ENCODE data around the gene MEIKIN. TPM values are rescaled to one million over a fixed set of nuclear protein-coding genes. Genes with fewer than 3 reads are reported as not detected.

Gene MEIKIN, protein sequence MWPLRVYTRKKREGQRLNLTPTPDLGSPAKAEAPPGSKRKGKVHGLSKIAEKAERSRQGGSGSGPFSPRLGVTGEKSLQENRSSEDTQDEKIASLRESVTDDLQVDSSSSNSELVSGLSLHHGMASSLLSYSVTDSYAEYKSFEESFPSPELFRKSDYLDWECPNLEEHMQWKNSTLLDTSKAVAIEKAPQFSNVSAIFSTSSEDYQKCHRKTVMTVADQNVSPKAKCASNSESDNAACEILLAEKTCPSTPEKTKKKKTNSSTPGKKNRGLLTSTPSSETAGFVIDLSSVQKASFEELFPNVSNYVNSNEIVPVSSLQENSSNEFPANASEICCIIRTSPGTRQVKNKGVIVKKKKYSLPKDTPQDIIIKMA
- total RNA-seq (under 1 TPM in 1 of 2 experiments, not detected in 1; 0.53 TPM), polyA plus RNA-seq (0.69 TPM)

DNA sequence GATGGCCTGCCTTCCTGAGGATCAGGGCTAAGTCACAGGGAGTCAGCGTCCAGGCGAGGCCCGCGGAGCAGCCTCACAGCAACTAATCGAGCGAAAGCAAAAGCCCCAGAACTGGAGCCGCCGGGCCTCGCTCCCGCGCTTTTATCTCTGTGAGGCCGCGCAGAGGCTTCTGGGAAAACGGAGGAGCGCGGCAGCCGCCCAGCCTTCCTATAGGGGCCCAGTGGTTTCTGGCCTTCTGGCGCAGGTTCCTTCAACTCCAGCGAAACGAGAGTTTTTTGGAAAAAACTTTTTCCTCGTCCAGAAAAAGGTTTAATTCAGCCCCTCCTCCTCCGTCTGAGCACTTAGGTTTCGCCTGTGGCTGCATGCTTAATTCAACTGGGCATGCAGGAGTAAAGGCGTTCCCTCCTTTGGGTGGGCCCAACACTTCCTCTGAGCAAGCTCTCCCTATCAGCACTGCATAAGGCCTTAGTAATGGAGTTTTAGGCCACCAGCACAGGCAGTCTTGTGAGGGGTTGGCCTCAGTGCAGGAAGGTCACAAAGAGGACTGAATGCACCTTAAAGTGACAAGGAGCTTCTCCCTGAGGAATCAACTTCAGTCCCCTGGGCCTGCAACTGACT is at the start of gene MEIKIN:
TSS of gene MEIKIN (minus strand) at position 113 of the 618 bp plus-strand sequence. CDS start 158 bp downstream, outside the sequence.
- Mint-ChIP-seq H3K4me1 (no peaks in the 10 kb centered on the region), H3K4me3 (peak within 1 kb of the TSS in 1 of 7 donors; percentile 18)
- CTCF ChIA-PET = interaction anchor here (0.6 kb wide), 1 partner anchor 936 kb away, joined by 3 read pairs; no protein-coding TSS in a partner anchor

DNA sequence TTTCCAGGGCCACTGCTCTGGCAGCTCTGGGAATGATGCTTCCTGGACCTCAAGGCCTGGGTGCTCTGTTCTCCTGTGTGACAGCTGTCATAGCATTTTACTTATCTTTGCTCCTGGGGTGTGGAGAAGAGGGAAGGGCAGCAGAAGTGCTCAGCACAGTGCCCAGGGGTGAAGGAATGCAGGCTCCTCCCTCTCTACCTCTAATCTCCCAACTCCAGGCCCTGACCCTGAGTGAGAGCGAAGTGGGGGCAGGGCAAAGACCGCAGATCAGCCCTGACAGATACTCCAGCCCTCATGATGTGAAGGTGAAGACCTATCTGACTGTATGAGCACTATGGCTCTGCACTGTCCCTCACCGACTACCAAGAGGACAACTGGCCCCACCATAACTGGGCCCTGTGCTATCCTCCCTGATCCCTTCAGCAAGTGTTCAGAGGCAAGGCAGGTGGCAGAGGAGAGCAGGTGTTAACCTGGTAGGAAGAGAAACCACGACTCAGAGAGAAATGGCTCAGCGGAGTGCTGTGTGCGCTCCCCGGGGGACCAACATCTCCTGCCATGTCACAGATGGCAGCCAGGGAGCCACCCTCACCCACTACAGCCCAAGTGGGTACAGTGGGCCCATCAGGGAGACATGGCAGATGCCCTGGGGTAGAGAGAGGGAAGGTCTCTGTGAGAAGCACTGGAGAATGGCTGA is 49.2 kb upstream of the MEIKIN start:
- H3K27me3 ChIP-seq (ENCODE audit: insufficient read depth, low read length, poor library complexity, severe bottlenecking) = no peaks in the 10 kb centered on the region
- H3K36me3 ChIP-seq (ENCODE audit: insufficient read depth, low read length) = no peaks in the 10 kb centered on the region
- no peak overlapping the region for H3K27ac ChIP-seq (ENCODE audit: low read depth, low read length)
- no peak for DNase-seq
- Mint-ChIP-seq H3K4me1 (peaks cover 17 to 34% (median 30%) of the 10 kb centered on the region in 3 donors), H3K9me3 (no peaks in the 10 kb centered on the region), H3K27me3 (no peaks in the 10 kb centered on the region), H3K36me3 (peaks cover 0 to 2% (median 0%) of the 10 kb centered on the region in 3 donors), H3K27ac (no peak overlapping the region), H3K4me3 (no peak overlapping the region)
- H3K9me3 ChIP-seq (ENCODE audit: low read length) = no peaks in the 10 kb centered on the region
- peaks cover 34% of the 10 kb centered on the region for H3K4me1 ChIP-seq (ENCODE audit: insufficient read depth, low read length)
- no peak overlapping the region for H3K4me3 ChIP-seq (ENCODE audit: low read length)
- ChIA-PET CTCF (no interaction called here), POLR2A (no interaction called here)

More for the DNA sequence above, at the start of gene MEIKIN:
- H3K9me3 ChIP-seq (ENCODE audit: low read length) = no peaks in the 10 kb centered on the region
- H3K27me3 ChIP-seq (ENCODE audit: insufficient read depth, low read length, poor library complexity, severe bottlenecking) = no peaks in the 10 kb centered on the region
- H3K4me1 ChIP-seq (ENCODE audit: insufficient read depth, low read length) = no peaks in the 10 kb centered on the region
- H3K36me3 Mint-ChIP-seq = peaks cover 11 to 15% (median 13%) of the 10 kb centered on the region in 3 donors
- POLR2A ChIA-PET = no interaction called here
- no peaks in the 10 kb centered on the region for H3K36me3 ChIP-seq (ENCODE audit: insufficient read depth, low read length)
- no peaks in the 10 kb centered on the region for H3K9me3 Mint-ChIP-seq
- DNase-seq = no peak
- H3K27ac ChIP-seq (ENCODE audit: low read depth, low read length) = no peak within 1 kb of the TSS
- H3K4me3 ChIP-seq (ENCODE audit: low read length) = no peak within 1 kb of the TSS
- no peaks in the 10 kb centered on the region for H3K27me3 Mint-ChIP-seq
- no peak within 1 kb of the TSS for H3K27ac Mint-ChIP-seq

DNA sequence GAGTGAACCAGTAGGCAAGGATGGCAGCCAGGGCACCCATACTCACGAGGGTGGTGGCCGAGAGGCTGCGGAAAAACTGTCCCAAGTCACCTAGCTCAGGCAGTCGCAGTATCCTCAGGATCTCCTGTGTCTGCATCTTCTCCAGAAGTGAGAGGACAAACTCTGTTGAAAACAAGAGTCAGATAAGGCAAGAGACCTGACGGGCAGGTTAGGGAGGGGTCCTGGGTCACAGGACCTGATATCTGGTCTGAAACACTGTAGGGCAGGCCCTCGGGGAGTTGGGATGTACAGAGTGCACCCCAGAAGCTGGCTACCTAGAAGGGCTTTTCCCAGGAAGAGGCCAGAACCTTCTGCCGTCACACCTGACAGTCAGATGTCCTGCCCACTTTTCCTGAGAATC is 48.6 kb upstream of the MEIKIN start:
- CTCF ChIA-PET = no interaction called here
- Histone ChIP-seq H3K9me3 (ENCODE audit: low read length) (no peaks in the 10 kb centered on the region), H3K4me1 (ENCODE audit: insufficient read depth, low read length) (peaks cover 28% of the 10 kb centered on the region), H3K27me3 (ENCODE audit: insufficient read depth, low read length, poor library complexity, severe bottlenecking) (no peaks in the 10 kb centered on the region), H3K27ac (ENCODE audit: low read depth, low read length) (no peak overlapping the region), H3K36me3 (ENCODE audit: insufficient read depth, low read length) (no peaks in the 10 kb centered on the region), H3K4me3 (ENCODE audit: low read length) (no peak overlapping the region)
- DNase-seq = no peak
- Mint-ChIP-seq H3K36me3 (peaks cover 0 to 2% (median 0%) of the 10 kb centered on the region in 3 donors), H3K4me1 (peaks cover 14 to 28% (median 26%) of the 10 kb centered on the region in 3 donors), H3K27me3 (no peaks in the 10 kb centered on the region), H3K9me3 (no peaks in the 10 kb centered on the region), H3K4me3 (no peak overlapping the region), H3K27ac (no peak overlapping the region)
- POLR2A ChIA-PET = no interaction called here

DNA sequence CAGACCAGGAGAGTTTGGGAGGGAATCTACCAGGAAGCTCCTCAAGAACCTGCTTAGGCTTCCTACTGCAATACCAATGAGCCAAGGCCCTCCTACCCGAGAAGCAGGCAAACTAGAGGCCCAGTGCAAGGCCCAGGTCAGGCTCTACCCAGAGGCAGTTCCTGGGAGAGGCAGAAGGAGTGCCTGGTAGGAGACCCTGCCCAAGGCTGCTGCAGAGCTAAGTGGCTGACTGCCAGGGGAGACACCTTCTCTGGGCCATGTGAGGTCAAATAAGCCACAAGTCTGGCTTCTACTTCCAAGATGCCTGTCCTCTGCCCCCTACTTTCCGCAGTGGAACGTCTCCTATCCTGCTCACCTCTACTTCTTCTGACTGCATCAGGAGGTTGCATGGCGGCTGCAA is 48.2 kb upstream of the MEIKIN start:
- Histone ChIP-seq H3K4me1 (ENCODE audit: insufficient read depth, low read length) (peaks cover 24% of the 10 kb centered on the region), H3K9me3 (ENCODE audit: low read length) (no peaks in the 10 kb centered on the region), H3K36me3 (ENCODE audit: insufficient read depth, low read length) (no peaks in the 10 kb centered on the region), H3K4me3 (ENCODE audit: low read length) (no peak overlapping the region), H3K27ac (ENCODE audit: low read depth, low read length) (no peak overlapping the region), H3K27me3 (ENCODE audit: insufficient read depth, low read length, poor library complexity, severe bottlenecking) (no peaks in the 10 kb centered on the region)
- POLR2A ChIA-PET = no interaction called here
- H3K9me3 Mint-ChIP-seq = no peaks in the 10 kb centered on the region
- no peak overlapping the region for H3K4me3 Mint-ChIP-seq
- H3K27ac Mint-ChIP-seq = no peak overlapping the region
- H3K4me1 Mint-ChIP-seq = peaks cover 10 to 23% (median 22%) of the 10 kb centered on the region in 3 donors
- CTCF ChIA-PET = interaction anchor here (1.0 kb wide), 1 partner anchor 183 kb away, joined by 3 read pairs; no protein-coding TSS in a partner anchor
- DNase-seq = no peak
- peaks cover 0 to 2% (median 0%) of the 10 kb centered on the region in 3 donors for H3K36me3 Mint-ChIP-seq
- no peaks in the 10 kb centered on the region for H3K27me3 Mint-ChIP-seq

DNA sequence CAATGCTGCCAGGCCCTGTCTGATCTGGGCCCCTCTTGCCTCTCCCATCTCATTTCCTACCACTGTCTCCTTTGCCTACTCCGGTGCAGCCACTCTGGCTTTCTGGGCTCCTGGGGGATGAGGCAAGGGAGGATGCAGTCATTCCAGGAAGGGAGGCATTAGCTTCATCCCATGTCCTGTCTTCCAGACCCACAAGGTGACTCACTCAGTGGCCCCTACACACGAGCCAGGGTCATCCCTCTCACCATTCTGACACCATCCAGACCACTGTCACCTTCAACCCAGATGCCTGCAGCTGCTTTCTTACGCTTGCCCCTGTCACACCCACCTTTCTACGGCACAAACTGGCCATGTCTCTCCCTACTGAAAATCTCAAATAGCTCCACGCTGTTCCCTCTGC is 46.9 kb upstream of the MEIKIN start:
- Histone ChIP-seq H3K36me3 (ENCODE audit: insufficient read depth, low read length) (no peaks in the 10 kb centered on the region), H3K9me3 (ENCODE audit: low read length) (no peaks in the 10 kb centered on the region), H3K4me1 (ENCODE audit: insufficient read depth, low read length) (peaks cover 16% of the 10 kb centered on the region), H3K27ac (ENCODE audit: low read depth, low read length) (no peak overlapping the region), H3K27me3 (ENCODE audit: insufficient read depth, low read length, poor library complexity, severe bottlenecking) (no peaks in the 10 kb centered on the region), H3K4me3 (ENCODE audit: low read length) (no peak overlapping the region)
- ChIA-PET POLR2A (no interaction called here), CTCF (interaction anchor here (1.6 kb wide), 1 partner anchor 9 kb away, joined by 4 read pairs; no protein-coding TSS in a partner anchor)
- Mint-ChIP-seq H3K4me1 (peaks cover 7 to 15% (median 14%) of the 10 kb centered on the region in 3 donors), H3K4me3 (no peak overlapping the region), H3K36me3 (peaks cover 0 to 2% (median 0%) of the 10 kb centered on the region in 3 donors), H3K27me3 (peaks cover 0 to 2% of the 10 kb centered on the region in 2 donors), H3K9me3 (no peaks in the 10 kb centered on the region), H3K27ac (peak overlapping the region in 1 of 8 donors; percentile 58)
- DNase-seq = no peak

DNA sequence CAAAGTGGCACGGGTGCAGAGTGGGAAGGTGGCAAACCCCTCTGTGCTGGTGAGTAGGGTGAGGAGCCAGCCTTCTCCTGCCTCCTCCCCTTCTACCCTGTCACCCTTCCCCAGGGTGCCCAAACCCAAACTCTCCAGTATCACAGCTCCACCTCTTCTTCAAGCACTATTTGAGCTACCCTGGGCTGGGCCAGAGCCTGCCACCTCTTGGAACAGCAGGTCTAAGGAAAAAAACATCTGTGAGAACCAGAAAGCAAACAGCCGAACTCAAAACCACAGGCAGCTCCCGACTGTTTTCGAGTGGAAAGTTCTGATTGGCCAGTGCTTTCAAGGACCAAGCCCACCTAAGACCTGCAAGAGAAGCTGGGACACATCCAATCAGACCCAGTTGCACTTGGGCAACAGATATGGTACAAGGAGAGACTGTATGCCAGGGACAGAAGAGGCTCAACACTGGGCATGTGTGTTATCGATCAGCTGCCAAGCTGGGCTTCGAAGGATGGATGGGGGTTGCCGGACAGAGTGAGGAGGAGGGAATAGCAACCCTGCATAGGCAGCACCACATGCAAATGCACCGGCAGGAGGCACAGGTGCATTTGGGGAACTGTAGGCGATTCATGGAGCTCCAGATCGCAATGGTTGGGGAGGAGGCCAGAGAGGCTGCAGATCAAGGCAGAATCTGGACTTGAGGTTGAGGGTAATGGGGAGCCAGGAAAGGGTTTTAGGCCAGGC is 46.3 kb upstream of the MEIKIN start:
- H3K4me1 Mint-ChIP-seq = peaks cover 4 to 10% (median 8%) of the 10 kb centered on the region in 3 donors
- H3K4me3 ChIP-seq (ENCODE audit: low read length) = no peak overlapping the region

DNA sequence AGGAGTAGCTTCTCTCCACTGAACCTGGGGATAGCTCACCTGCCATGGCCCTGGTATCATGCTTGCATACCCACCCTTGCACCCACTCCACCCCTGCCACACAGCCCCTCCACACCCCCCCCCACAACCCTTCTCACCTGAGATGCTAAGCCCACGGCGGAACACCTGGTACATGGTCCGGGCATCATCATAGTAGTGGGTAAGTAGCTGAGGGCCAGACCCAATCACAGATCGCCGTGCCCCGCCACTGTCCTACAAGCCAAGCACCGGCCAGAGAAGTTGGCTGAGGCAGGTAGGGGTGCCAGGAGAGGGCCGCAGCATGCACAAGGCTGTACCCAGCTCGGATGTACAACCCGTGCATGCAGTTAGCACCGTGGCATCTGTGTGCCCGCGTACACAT is 45.3 kb upstream of the MEIKIN start:
- Histone ChIP-seq H3K36me3 (ENCODE audit: insufficient read depth, low read length) (no peaks in the 10 kb centered on the region), H3K9me3 (ENCODE audit: low read length) (no peaks in the 10 kb centered on the region), H3K4me1 (ENCODE audit: insufficient read depth, low read length) (peaks cover 2% of the 10 kb centered on the region), H3K4me3 (ENCODE audit: low read length) (no peak overlapping the region), H3K27me3 (ENCODE audit: insufficient read depth, low read length, poor library complexity, severe bottlenecking) (no peaks in the 10 kb centered on the region), H3K27ac (ENCODE audit: low read depth, low read length) (no peak overlapping the region)
- Mint-ChIP-seq H3K9me3 (no peaks in the 10 kb centered on the region), H3K27ac (no peak overlapping the region), H3K4me1 (peaks cover 0 to 2% (median 0%) of the 10 kb centered on the region in 3 donors), H3K36me3 (peaks cover 0 to 3% (median 0%) of the 10 kb centered on the region in 3 donors), H3K27me3 (peaks cover 0 to 2% of the 10 kb centered on the region in 2 donors), H3K4me3 (no peak overlapping the region)
- DNase-seq = no peak
- POLR2A ChIA-PET = no interaction called here
- CTCF ChIA-PET = no interaction called here

More for the DNA sequence above, 46.3 kb upstream of the MEIKIN start:
- Mint-ChIP-seq H3K9me3 (no peaks in the 10 kb centered on the region), H3K27me3 (peaks cover 0 to 2% of the 10 kb centered on the region in 2 donors), H3K27ac (peak overlapping the region in 2 of 8 donors; percentile 19 to 33), H3K36me3 (peaks cover 0 to 2% (median 0%) of the 10 kb centered on the region in 3 donors), H3K4me3 (no peak overlapping the region)
- peaks cover 12% of the 10 kb centered on the region for H3K4me1 ChIP-seq (ENCODE audit: insufficient read depth, low read length)
- POLR2A ChIA-PET = interaction anchor here (1.0 kb wide), 1 partner anchor 10 kb away, joined by 3 read pairs; no protein-coding TSS in a partner anchor
- no peaks in the 10 kb centered on the region for H3K36me3 ChIP-seq (ENCODE audit: insufficient read depth, low read length)
- no peaks in the 10 kb centered on the region for H3K27me3 ChIP-seq (ENCODE audit: insufficient read depth, low read length, poor library complexity, severe bottlenecking)
- CTCF ChIA-PET = interaction anchor here (1.6 kb wide), 1 partner anchor 9 kb away, joined by 4 read pairs; no protein-coding TSS in a partner anchor
- H3K27ac ChIP-seq (ENCODE audit: low read depth, low read length) = no peak overlapping the region
- DNase-seq = no peak
- no peaks in the 10 kb centered on the region for H3K9me3 ChIP-seq (ENCODE audit: low read length)
